Measurements from ENCODE around the gene RGS16. TPM values are rescaled to one million over a fixed set of nuclear protein-coding genes. Genes with fewer than 3 reads are reported as not detected.

Gene RGS16
- total RNA-seq: under 0.01 TPM in 2 replicates

GRCh38 chr1:182604175-182605164 lies at the start of gene RGS16:
TSS of gene RGS16 (minus strand) at chr1:182604389. CDS start at chr1:182604259, 130 bp downstream.

GRCh38 chr1:182588500-182589396 lies 15.4 kb downstream of the RGS16 start, which contains the start of gene RNASEL:
TSS of gene RNASEL (minus strand) at chr1:182589256. CDS start at chr1:182586806, 2,450 bp downstream.

Other genes with a start within 250 kb of the RGS16 start
- gene GLUL, start 212.6 kb downstream of the RGS16 start, total RNA-seq: 225 and 245 TPM in 2 replicates
- not detected in 2 replicates for gene TEDDM1, start 203.7 kb downstream of the RGS16 start, total RNA-seq
- gene RGSL1, start 154.2 kb downstream of the RGS16 start, total RNA-seq: not detected in 2 replicates
- 2.0 and 6.5 TPM in 2 replicates for gene RNASEL, start 15.1 kb downstream of the RGS16 start, total RNA-seq
- not detected in 2 replicates for gene RGS8, start 80.2 kb upstream of the RGS16 start, total RNA-seq
- 0.54 and 1.0 TPM in 2 replicates for gene NPL, start 185.4 kb upstream of the RGS16 start, total RNA-seq
- 184 and 231 TPM in 2 replicates for gene DHX9, start 235.0 kb upstream of the RGS16 start, total RNA-seq